Suppressor macrophage treated with lipopolysaccharide for 4 hours (primary cell): Measurements from ENCODE around the gene UTP3.
"Not testable (repeated sequence)": the region's sequence is repeated elsewhere in the genome, so short reads cannot be mapped to it uniquely, and the experiment has no call there.

Source experiments
- DNase-seq: peaks from one replicate; pipeline ENCODE4 v3.0.0-alpha.2; 2020

Gene UTP3

DNA sequence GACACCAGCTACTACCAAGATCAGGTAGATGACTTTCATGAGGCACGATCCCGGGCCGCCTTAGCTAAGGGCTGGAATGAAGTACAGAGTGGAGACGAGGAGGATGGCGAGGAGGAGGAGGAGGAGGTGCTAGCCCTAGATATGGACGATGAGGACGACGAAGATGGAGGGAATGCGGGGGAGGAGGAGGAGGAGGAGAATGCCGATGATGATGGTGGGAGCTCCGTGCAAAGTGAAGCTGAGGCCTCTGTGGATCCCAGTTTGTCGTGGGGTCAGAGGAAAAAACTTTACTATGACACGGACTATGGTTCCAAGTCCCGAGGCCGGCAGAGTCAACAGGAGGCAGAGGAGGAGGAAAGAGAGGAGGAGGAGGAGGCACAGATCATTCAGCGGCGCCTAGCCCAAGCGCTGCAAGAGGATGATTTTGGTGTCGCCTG lies 481 bp downstream of the UTP3 start:
- DNase-seq: no peak

- peak; percentile 59 for DNase-seq
Measured at GRCh38 chr4:70691661-70692060, 3.3 kb downstream of the UTP3 start.

DNA sequence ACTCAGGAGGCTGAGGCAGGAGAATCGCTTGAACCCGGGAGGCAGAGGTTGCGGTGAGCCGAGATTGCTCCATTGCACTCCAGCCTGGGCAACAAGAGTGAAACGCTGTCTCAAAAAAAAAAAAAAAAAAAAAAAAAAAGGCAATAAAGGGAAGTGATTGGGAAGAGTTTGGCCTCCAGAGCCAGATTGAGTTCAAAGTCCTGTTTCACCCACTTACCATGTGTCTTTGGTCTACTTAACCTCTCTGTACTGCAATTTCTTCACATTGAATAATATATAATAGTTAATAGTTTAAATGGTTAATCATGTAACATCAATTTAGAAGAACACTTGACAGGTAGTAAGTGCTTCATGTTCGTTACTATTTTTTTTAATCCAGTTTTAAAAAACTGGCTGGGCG lies 6.3 kb downstream of the UTP3 start:
- DNase-seq: not testable (repeated sequence)

DNA sequence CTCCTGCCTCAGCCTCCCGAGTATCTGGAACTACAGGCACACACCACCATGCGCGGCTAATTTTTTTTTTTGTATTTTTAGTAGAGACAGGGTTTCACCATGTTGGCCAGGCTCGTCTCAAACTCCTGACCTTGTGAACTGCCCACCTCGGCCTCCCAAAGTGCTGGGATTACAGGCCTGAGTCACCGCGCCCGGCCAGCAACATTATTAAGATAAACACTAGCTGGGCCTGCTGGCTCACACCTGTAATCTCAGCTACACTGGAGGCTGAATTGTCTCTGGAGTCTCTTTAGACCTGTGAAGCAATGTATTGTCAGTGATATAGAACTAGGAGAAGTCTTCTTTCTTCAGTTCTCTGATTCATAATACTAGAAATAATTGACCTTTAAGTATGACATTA lies 10.1 kb downstream of the UTP3 start:
- DNase-seq: not testable (repeated sequence)

- no peak for DNase-seq
Measured at GRCh38 chr4:70700712-70701111, 12.4 kb downstream of the UTP3 start.

DNA sequence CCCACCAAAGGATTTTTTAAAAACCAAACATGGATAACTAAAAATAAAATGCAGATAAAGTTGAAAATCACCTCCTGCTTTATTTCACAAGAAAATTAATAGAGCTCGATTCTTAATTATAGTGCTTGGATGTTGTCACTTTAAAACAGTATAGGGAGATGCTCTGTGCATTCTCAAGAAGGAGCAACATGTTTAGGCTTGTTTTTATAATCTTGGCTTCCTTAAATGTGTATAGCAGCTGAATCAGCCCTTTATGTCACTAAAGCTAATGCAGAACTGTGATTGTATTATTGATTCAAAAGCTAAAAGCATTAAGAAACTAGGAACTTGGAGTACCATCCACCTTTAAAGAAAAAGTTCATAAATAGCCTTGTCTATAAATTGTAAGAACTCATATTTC lies 12.9 kb downstream of the UTP3 start:
- DNase-seq: no peak

- DNase-seq: not testable (repeated sequence)
Measured at GRCh38 chr4:70702592-70702991, 14.3 kb downstream of the UTP3 start.

GRCh38 chr4:70703619-70704214 lies 15.4 kb downstream of the UTP3 start:
- DNase-seq: no peak

- peak; percentile 80 for DNase-seq
Measured at GRCh38 chr4:70704215-70704930, 16.0 kb downstream of the UTP3 start.

GRCh38 chr4:70704931-70705182 lies 16.5 kb downstream of the UTP3 start:
- DNase-seq: no peak

- DNase-seq: peak; percentile 89
Measured at GRCh38 chr4:70705183-70706043, 17.1 kb downstream of the UTP3 start.

DNA sequence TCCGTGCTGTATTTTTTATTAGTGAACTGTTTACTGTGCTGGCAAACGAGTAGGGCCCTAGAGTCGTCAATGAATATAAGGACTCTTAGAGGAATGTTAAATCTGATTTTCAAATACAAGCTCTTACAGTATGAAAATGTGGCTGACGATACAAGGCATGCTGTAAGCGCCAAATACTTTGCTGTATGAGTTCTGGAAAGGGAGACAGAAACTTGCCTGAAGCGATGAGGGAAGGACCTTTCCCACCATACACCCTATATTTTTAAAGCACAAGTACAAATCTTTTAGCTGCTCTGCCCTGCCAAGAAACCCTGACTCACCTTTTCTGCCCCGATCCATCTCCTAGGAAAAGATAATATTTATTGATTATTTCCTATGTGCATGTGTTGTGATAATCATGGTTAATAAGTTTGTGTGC lies 17.7 kb downstream of the UTP3 start:
- no peak for DNase-seq

DNA sequence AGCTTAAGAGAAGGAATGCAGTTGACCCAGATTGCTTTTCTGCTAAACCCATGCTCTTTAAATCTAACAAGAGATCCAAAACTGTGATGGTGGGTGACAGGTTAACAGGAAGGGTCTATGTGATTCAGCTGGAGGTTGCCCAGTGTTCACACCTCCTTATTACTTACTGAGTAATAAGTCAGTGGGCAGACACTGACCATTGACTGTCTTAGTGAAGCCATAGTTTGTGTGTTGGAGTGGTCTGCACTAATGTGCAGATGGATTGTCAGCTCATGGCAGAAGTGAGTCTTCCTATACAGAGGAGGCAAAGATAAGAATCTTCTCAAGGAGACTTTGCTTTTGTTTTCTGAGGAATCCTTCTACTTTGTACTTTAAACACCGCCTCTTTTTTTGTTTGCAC lies 18.2 kb downstream of the UTP3 start:
- DNase-seq: no peak

- DNase-seq: no peak
Measured at GRCh38 chr4:70709611-70710205, 21.4 kb downstream of the UTP3 start.

- no peak for DNase-seq
Measured at GRCh38 chr4:70711599-70711998, 23.3 kb downstream of the UTP3 start.

DNA sequence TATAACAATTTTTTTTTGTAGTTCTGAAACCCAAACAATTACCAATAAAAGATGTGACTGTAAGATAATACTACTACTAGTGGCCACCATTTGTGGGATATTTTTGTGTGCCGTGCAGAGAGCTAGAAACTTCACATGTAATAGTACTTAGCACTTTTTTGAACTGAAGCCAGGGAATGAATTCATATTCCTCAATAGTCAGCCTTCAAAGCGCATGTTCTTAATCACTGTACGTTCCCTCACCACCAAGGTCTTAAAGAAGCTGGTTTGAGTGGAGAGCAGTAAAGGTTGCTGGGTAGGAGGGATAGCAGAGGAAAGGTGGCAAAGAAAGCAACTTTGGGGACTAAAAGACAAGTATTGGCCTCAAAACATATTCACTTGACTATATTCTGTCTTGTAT lies 23.8 kb downstream of the UTP3 start:
- DNase-seq: no peak

GRCh38 chr4:70712604-70713452 lies 24.5 kb downstream of the UTP3 start:
- DNase-seq: peak; percentile 66

DNA sequence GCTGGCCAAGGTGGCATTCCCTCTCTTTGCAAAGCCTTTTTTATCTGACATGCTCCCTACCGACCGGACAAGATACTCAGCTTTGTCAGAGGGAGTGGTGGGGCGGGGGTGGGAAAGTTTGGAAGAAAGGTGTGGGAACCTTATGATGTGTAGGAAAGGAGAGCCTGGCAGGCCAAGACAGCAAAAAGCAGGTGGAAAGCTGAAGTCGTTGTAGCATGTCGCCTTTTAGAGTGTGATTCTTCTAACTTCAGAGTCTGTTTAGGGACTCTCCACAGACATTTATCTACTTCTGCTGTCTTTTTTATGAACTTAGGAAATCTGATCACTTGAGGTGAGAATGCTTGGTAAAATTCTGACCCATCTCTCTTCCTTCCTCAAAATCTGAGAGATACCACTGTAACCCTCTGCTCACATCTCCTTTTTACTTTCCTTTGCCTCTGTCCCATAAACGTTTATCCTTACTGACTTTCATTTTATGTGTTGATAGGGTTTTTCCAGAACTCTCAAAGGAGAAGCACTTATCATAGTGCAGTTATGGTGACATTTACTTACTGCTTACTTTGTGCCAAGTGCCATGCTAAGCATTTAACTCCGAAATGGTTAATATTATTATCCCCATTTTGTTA lies 25.2 kb downstream of the UTP3 start:
- peak; percentile 90 for DNase-seq

DNA sequence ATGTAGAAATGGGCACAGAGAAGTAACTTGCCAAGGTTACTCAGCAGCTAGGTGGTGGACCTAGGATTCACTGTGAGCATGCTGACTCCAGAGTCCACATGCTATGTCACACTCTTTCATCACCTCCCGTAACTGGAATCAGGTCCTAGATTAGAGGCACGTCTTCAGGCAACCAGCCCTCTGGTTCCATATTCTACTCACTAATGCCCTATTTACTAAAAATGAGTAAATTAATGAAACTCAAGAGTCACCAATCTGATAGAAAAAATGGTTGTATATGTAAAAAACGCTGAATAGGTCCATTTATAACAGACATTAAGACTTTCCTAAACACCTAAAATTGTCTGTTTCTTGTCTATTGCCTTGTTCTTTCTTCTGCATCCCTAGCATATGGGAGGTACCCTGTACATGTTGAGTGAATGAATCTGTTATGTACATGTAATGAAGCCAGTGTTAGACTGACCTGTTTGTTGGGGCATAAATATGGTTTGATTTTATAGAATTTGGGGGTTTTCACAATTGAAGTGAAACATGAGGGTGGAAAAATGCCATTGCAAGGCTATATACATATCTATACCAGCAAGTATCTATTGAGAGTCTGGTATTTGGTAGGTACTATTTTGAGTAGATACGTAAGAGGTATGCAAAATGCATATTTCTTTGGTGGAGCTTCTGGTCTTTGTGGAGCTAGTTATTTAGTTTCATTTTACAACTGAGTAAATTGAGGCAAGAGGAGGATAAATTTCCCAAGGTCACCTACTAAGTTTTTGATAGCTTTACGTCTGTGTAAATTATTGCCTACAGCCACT lies 26.0 kb downstream of the UTP3 start:
- no peak for DNase-seq

- DNase-seq: peak; percentile 93
Measured at GRCh38 chr4:70715097-70715496, 26.8 kb downstream of the UTP3 start.
